ENCODE measurements around the gene KRTAP9-4.
"Not testable (repeated sequence)": the region's sequence is repeated elsewhere in the genome, so short reads cannot be mapped to it uniquely, and the experiment has no call there.

KRTAP9-4 gene

GRCh38 chr17:41267711-41268110 lies 18.2 kb downstream of the KRTAP9-4 start:
- no peak for DNase-seq

DNA sequence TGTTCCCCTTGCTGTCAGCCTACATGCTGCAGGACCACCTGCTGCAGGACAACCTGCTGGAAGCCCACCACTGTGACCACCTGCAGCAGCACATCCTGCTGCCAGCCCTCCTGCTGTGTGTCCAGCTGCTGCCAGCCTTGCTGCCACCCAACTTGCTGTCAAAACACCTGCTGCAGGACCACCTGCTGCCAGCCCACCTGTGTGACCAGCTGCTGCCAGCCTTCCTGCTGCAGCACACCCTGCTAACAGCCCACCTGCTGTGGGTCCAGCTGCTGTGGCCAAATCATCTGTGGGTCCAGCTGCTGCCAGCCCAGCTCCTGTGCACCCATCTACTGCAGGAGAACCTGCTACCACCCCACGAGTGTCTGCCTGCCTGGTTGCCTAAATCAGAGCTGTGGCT lies 21.8 kb downstream of the KRTAP9-4 start:
- DNase-seq = not testable (repeated sequence)

DNA sequence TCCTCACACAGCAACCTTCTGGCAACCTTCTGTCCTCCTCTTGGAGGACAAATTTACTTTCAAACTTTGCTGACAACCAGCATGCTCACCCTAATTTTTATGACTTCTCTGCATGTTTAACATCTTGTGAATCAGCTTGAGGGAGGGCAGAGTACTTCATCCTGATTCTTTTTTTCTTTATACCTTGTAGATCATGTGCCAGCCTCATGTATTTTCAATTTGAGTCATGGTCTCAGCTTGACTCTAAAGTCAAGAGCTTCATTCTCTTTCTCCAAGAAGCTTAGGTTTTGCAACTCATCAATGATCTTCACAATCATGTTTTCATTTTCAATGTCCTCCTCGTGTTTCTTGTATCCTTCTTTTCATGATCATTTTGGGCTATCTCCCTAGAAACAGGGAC lies 22.4 kb downstream of the KRTAP9-4 start:
- no peak for DNase-seq

- DNase-seq = not testable (repeated sequence)
Observed at GRCh38 chr17:41275648-41276190, 26.2 kb downstream of the KRTAP9-4 start, which contains the start of gene KRTAP9-7. Gene KRTAP9-7 (plus strand): TSS chr17:41275698. CDS start chr17:41275698, 0 bp downstream.

GRCh38 chr17:41278176-41278955 lies 28.9 kb downstream of the KRTAP9-4 start:
- DNase-seq = no peak

GRCh38 chr17:41284043-41284442 lies 34.6 kb downstream of the KRTAP9-4 start:
- DNase-seq = no peak

GRCh38 chr17:41284546-41284945 lies 35.1 kb downstream of the KRTAP9-4 start:
- DNase-seq = no peak

GRCh38 chr17:41287050-41287449 lies 37.6 kb downstream of the KRTAP9-4 start:
- DNase-seq = no peak

GRCh38 chr17:41294016-41294415 lies 44.5 kb downstream of the KRTAP9-4 start:
- no peak for DNase-seq

DNA sequence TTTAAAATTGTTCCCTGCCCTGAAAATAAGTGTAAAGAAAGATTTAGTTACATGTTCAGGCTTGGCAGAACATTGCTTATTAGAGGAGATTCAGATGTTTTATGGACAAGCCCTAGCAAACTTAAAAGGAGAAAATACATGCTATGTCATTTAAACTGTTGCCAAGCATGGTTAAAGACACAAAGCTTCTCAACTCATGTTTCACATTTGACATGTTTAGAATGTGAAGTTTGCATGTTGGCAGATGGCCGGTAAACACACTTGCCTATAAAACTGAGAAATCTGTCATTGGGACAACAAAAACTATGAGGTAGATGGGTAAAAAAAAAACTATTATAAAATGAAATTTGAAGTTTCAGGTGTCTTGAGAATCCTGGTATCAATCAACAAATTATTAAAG lies 47.4 kb downstream of the KRTAP9-4 start:
- no peak for DNase-seq

DNA sequence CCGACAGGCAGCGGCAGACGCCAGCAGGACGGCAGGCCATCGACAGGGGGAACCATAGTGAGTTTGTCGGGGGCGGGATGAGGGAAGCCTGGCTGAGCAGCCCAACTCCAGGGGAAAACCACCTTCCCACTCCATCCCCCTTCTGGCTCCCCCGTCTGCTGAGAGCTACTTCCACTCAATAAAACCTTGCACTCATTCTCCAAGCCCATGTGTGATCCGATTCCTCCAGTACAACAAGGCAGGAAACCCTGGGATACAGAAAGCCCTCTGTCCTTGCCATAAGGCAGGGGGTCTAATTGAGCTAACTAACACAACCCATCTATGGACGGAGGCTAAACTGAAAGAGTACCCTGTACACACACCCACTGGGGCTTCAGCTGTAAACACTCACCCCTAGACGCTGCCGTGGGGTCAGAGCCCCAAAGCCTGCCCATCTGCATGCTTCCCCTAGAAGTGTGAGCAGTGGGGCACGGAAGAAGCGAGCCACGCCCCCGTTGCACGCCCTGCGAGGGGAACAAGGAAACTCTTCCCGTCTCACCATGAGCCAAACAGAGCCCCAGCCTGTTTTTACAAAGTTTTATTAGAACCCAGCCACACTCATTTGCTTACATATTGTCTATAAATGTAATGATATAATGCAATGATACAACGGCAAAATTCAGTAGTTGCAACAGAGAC lies 49.1 kb downstream of the KRTAP9-4 start:
- no peak for DNase-seq

Measured in GDM1 (cell line).